HG03460 (cell line): Measurements from ENCODE around the gene GUCY1A2.

Experiments
- ATAC-seq: cut with Tn5 transposase; IDR thresholded peaks from one replicate; pipeline ENCODE4 v1.9.1; 2021; ENCODE audit not compliant: unreplicated experiment

The GUCY1A2 gene

DNA sequence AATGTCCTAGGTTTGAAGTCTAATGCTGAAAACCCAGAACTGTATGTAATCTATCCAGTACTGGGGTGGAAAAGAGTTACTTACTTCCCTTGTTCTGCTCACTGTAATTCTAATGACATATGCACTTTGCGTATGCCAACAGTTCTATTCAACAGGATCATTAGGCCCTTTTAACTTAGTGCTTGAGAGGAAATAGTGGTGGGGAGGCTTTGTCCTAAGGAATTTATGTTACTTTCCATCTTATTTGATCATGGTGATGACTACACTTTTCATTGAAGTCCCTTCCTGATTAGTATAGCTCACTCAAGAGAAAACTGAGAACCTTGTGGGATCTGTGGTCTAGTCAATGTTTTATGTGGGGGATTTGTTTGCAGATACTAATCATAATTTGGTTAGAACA lies 348.2 kb downstream of the GUCY1A2 start:
- no peak for ATAC-seq

DNA sequence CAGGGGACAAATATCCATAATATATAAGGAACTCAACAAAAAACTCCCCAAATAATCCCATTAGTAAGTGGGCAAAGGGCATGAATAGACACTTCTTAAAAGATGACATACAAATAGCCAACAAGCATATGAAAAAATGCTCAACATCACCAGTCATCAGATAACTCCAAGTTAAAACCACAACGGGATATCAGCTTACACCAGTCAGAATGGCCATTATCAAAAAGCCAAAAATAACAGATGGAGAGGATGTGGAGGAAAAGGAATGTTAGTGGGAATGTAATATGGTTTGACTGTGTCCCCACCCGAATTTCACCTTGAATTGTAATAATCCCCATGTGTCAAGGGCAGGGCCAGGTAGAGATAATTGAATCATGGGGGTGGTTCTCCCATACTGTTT lies 350.1 kb downstream of the GUCY1A2 start:
- no peak for ATAC-seq

DNA sequence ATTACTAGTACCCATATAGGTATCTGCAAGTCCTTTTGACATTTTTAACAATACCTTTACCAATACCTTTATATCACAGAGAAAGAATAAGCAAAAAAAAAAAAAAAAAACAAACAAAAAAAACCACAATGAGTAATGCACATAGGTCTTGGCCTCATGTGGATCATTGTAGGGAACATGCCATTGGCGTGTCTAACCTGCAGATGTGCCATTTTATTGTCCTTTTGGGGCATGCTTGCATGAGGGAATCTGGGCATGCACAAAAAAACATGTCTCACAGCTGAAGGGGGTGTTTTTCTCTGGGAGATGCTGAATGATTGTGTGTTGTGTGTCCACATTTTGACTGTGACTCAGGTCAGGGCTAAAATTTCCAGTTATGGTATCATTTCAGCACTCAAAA lies 361.6 kb downstream of the GUCY1A2 start:
- ATAC-seq: no peak

DNA sequence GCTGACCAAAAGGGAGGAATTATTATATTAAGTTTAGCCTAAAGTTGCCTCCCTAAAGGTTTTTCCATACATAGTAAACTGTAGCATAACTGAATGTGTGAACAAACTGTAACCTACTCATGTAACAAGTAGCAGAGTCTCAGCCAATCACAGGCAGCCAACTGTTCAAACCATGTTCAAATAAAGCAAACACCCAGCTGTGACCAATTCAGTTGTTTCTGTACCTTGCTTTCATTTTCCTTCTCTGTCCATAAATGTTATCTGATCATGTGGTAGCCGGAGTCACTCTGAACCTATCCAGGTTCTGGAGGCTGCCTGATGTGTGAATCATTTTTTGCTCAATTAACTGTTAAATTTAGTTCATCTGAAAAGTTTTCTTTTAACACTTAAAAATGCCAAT lies 373.5 kb downstream of the GUCY1A2 start:
- ATAC-seq: no peak

DNA sequence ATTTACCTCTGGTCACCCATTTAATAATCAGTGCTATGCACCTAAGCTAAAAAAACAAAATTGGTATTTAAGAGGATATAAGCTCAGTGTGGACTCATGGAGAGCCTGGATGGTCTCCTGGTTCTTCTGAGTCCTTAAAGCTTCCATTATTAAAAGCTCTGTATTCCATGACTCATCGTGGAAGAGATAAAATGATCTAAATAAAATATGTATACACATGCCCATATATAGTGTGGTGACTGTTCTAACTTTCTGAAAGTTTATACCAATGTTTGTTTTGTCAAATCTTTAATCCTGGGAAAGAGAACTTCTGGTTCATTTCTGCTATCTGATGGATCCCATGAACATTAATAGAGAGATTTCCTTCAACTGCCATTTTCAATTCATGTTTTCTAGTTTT lies 375.9 kb downstream of the GUCY1A2 start:
- ATAC-seq: no peak

DNA sequence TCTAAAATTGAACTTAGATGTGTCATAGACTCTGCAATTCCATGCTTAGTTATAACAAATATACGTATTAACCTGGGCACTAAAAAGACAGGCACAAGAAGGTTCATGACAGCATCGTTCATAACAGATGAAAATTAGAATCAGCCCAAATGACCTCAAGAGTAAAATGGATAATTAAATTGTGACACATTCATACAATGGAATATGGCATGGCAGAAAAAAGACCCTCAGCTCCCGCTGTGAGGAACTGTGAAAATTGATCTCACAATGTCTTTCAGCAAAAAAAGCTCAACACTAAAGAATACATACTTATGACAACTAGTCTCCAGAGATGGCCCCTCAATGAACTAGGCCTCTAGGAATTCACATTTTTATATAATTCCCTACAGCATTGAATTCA lies 386.0 kb downstream of the GUCY1A2 start:
- no peak for ATAC-seq

DNA sequence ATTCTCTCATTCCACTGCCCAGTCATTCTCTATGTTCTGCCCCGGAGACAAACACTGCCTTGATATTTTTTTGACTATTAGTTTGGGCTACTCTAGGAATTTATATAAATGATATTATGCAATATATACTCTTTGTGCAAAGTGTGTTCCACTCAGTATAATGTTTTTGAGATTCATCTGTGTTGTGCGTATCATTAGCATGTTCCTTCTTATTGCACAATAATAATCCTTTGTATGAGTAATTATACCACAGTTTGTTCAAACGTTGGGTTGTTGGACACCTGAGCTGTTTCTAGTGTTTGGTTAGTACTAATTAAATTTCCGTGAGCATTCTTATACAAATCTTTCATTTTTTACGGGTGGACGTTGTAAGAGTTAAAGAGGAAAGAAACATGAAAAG lies 390.6 kb downstream of the GUCY1A2 start:
- no peak for ATAC-seq

DNA sequence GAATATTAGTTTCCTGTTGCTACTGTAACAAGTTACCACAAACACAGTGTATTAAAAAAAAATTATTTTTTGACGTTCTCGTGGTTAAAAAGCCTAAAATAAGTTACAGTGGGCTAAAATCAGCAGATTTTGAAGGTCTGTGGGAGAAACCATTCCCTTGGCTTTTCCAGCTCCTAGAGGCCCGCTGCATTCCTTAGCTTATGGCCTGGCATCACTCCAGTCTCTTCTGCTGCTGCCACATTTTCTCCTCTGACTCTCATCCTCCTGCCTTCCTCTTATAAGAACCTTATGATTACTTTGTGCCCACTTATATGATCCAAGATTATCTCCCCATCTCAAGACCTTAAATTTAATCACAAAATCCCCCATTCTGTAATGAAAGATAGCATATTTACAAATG lies 392.7 kb downstream of the GUCY1A2 start:
- no peak for ATAC-seq

DNA sequence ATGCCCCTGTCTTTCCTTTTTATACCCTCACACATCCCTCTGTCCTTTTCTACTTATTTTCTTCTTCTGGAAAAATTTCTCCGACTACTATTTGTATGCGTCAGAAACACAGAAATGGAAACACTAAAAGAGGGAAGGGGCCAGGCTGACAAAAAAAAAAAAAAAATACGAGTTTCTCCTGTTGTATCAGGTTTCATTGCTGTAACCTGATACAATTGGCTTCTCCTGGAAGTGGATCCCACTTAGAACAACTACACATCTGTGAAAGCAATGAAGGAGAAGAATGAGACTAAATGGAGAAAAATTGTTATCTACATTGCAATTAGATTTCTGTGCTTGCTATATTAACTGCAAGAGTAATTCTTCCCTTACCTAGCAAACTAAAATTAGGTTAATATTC lies 393.9 kb downstream of the GUCY1A2 start:
- no peak for ATAC-seq
